Chondrocyte (in vitro differentiated cells): ENCODE data around the gene ZFHX3. TPM values are rescaled to one million over a fixed set of nuclear protein-coding genes. Genes with fewer than 3 reads are reported as not detected.

Experiments
- DNase-seq: peaks from one replicate; pipeline ENCODE4 v3.0.0; 2021; ENCODE audit warnings: mixed read lengths, low spot score
- H3K27ac Mint-ChIP-seq: one replicate; pipeline ENCODE4 v1.8.0; 2021; ENCODE audit warnings: mild to moderate bottlenecking, moderate library complexity, mixed read lengths; ENCODE audit not compliant: unreplicated experiment
- H3K27me3 Mint-ChIP-seq: 2 replicates; pipeline ENCODE4 v1.8.0; 2021; ENCODE audit warnings: low read depth, mixed read lengths
- H3K36me3 Mint-ChIP-seq: 2 replicates; pipeline ENCODE4 v1.8.0; 2021; ENCODE audit warnings: low read depth, mixed read lengths
- H3K4me1 Mint-ChIP-seq: 2 replicates; pipeline ENCODE4 v1.8.0; 2021; ENCODE audit warnings: low read depth, mild to moderate bottlenecking, mixed read lengths
- H3K4me3 Mint-ChIP-seq: one replicate; pipeline ENCODE4 v1.8.0; 2021; ENCODE audit warnings: mild to moderate bottlenecking, moderate library complexity, mixed read lengths; ENCODE audit not compliant: unreplicated experiment
- H3K9me3 Mint-ChIP-seq: 2 replicates; pipeline ENCODE4 v1.8.0; 2021; ENCODE audit warnings: low read depth, mixed read lengths
- CTCF ChIP-seq: fragments of 200-600 bp; sonication (generic); IDR thresholded peaks from 2 replicates; pipeline ENCODE4 v1.5.0; 2021; ENCODE audit warnings: antibody characterized with exemption, mild to moderate bottlenecking, moderate library complexity
- total RNA-seq: library from RNA; stranded (reverse); gene quantifications from 3 replicates; pipeline ENCODE4 v1.2.1, GENCODE V29; 2021

Gene ZFHX3
- total RNA-seq, 1 donor from 2014 or later: 86.8 TPM

GRCh38 chr16:72891291-72892227 lies 156.4 kb downstream of the ZFHX3 start:
- no peak for TF ChIP-seq CTCF
- H3K9me3 Mint-ChIP-seq: no peaks in the 10 kb centered on the region
- peaks cover 70% of the 10 kb centered on the region for H3K4me1 Mint-ChIP-seq
- H3K27me3 Mint-ChIP-seq: no peaks in the 10 kb centered on the region
- no peak overlapping the region for H3K4me3 Mint-ChIP-seq
- no peak for DNase-seq
- H3K36me3 Mint-ChIP-seq: peaks cover 37% of the 10 kb centered on the region
- peak overlapping the region; percentile 46 for H3K27ac Mint-ChIP-seq

GRCh38 chr16:72890587-72890986 lies 157.3 kb downstream of the ZFHX3 start:
- Mint-ChIP-seq H3K4me1 (peaks cover 67% of the 10 kb centered on the region), H3K4me3 (no peak overlapping the region), H3K36me3 (peaks cover 43% of the 10 kb centered on the region), H3K27ac (no peak overlapping the region), H3K9me3 (no peaks in the 10 kb centered on the region), H3K27me3 (no peaks in the 10 kb centered on the region)
- TF ChIP-seq CTCF: no peak
- DNase-seq: no peak

GRCh38 chr16:72889616-72890582 lies 158.0 kb downstream of the ZFHX3 start:
- Mint-ChIP-seq H3K4me3 (no peak overlapping the region), H3K27me3 (no peaks in the 10 kb centered on the region), H3K36me3 (peaks cover 47% of the 10 kb centered on the region), H3K4me1 (peaks cover 60% of the 10 kb centered on the region), H3K9me3 (no peaks in the 10 kb centered on the region), H3K27ac (peak overlapping the region; percentile 14)
- no peak for TF ChIP-seq CTCF
- DNase-seq: no peak

GRCh38 chr16:72887537-72887936 lies 160.4 kb downstream of the ZFHX3 start:
- Mint-ChIP-seq H3K27me3 (no peaks in the 10 kb centered on the region), H3K4me3 (no peak overlapping the region), H3K36me3 (peaks cover 51% of the 10 kb centered on the region), H3K27ac (peak overlapping the region; percentile 53), H3K9me3 (no peaks in the 10 kb centered on the region), H3K4me1 (peaks cover 58% of the 10 kb centered on the region)
- DNase-seq: no peak
- TF ChIP-seq CTCF: no peak
